Measurements from ENCODE around the gene RNASE11. TPM values are rescaled to one million over a fixed set of nuclear protein-coding genes. Genes with fewer than 3 reads are reported as not detected.

The RNASE11 gene
- total and polyA plus RNA-seq, 2 of the 4 experiments (the other 2 are of a cell fraction) = not detected

DNA sequence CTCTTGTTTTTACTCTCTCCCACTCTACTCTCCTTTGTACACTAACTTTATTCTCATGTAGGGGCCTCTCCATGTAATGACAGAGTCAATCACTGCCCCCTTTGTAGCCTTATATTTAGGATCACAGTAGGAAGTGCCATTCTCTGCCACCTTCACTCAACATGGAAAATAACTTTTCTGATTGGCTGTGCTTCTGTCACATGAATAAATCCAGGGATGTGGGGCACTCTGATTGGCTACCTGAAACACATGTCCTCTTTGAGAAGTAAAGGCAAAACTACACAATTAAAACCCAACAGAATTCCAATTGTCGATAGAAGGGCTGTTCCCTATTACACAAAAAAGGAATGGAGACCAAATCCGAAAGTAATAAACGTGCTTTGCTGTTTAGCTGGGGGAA is 26.8 kb downstream of the RNASE11 start, which contains the start of gene RNASE9:
Gene RNASE9 (minus strand): TSS at position 87 of the 400 bp plus-strand sequence.
- DNase-seq (no peak), ATAC-seq (ENCODE audit: low read depth) (no peak)
- Histone ChIP-seq H3K4me1 (ENCODE audit: control insufficient read depth, insufficient read depth, low read length) (no peaks in the 10 kb centered on the region), H3K9ac (ENCODE audit: low read depth, low read length) (no peak within 1 kb of the TSS), H2BK20ac (ENCODE audit: low read depth, low read length) (no peak within 1 kb of the TSS), H3K36me3 (ENCODE audit: control insufficient read depth, insufficient read depth, low read length) (no peaks in the 10 kb centered on the region), H3K23ac (ENCODE audit: low read depth, low read length) (no peak within 1 kb of the TSS), H3K14ac (replicated peaks; ENCODE audit: low read depth, low read length) (no peak within 1 kb of the TSS), H4K91ac (ENCODE audit: insufficient read depth, low read depth, low read length) (no peak within 1 kb of the TSS), H3K4me2 (ENCODE audit: low read depth, low read length) (no peak within 1 kb of the TSS), H4K5ac (ENCODE audit: low read depth, low read length) (no peak within 1 kb of the TSS), H3K4ac (ENCODE audit: low read depth, low read length) (no peak within 1 kb of the TSS), H2AK5ac (ENCODE audit: low read depth, low read length) (no peak within 1 kb of the TSS), H2AFZ (replicated peaks; ENCODE audit: low read length, poor library complexity) (no peak within 1 kb of the TSS), H3K79me1 (ENCODE audit: low read depth in 1 of 2, low read length in 2 of 2) (no peaks in the 10 kb centered on the region), H3K27me3 (ENCODE audit: control insufficient read depth, insufficient read depth, low read length) (no peaks in the 10 kb centered on the region), H2AK9ac (replicated peaks; ENCODE audit: low read depth, low read length, poor library complexity) (no peak within 1 kb of the TSS), H3K4me3 (ENCODE audit: insufficient read depth, low read depth, low read length) (no peak within 1 kb of the TSS), H2BK15ac (ENCODE audit: low read depth, low read length) (no peak within 1 kb of the TSS), H4K20me1 (ENCODE audit: insufficient read depth, low read length) (no peaks in the 10 kb centered on the region), H3K56ac (ENCODE audit: extremely low read depth, insufficient read depth, low read length) (no peak within 1 kb of the TSS), H2BK120ac (ENCODE audit: low read depth, low read length) (no peak within 1 kb of the TSS), H3K27ac (ENCODE audit: insufficient read depth, low read length) (no peak within 1 kb of the TSS), H2BK5ac (ENCODE audit: low read depth, low read length, poor library complexity, severe bottlenecking) (no peak within 1 kb of the TSS), H4K8ac (ENCODE audit: low read depth in 2 of 2, low read length in 2 of 2) (no peak within 1 kb of the TSS), H3K9me3 (ENCODE audit: control insufficient read depth, insufficient read depth, low read length) (no peaks in the 10 kb centered on the region), H3K9me1 (ENCODE audit: insufficient read depth, low read length) (no peaks in the 10 kb centered on the region), H3K18ac (ENCODE audit: low read depth, low read length) (no peak within 1 kb of the TSS)
- CTCF ChIA-PET = no interaction called here
- dilution Hi-C loops (cut with HindIII; ENCODE audit: low sequenced_read_pairs, unreplicated experiment) (no loop called here), intact Hi-C loops (cut with micrococcal nuclease) (no loop called here), in situ Hi-C loops (cut with MboI; ENCODE audit: low sequenced_read_pairs) (no loop called here)
- POLR2A ChIA-PET (ENCODE audit: unreplicated experiment) = no interaction called here
- no TSS peak for BruUV-seq (replicated peaks)
- no CpG with 5 or more reads among the region's 3 CpGs for WGBS, 2 experiments (ENCODE audit: extremely low coverage in 2 of 2, insufficient read length in 1 of 2)
- TF ChIP-seq, protein P1, sequence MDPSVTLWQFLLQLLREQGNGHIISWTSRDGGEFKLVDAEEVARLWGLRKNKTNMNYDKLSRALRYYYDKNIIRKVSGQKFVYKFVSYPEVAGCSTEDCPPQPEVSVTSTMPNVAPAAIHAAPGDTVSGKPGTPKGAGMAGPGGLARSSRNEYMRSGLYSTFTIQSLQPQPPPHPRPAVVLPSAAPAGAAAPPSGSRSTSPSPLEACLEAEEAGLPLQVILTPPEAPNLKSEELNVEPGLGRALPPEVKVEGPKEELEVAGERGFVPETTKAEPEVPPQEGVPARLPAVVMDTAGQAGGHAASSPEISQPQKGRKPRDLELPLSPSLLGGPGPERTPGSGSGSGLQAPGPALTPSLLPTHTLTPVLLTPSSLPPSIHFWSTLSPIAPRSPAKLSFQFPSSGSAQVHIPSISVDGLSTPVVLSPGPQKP (IDR thresholded peaks at IDR 0.05; ENCODE audit: borderline replicate concordance, low read depth, low read length) = no peak
- TF ChIP-seq NFE2L2 (IDR thresholded peaks at IDR 0.05; ENCODE audit: low read depth, low read length) (no peak), MXI1 (IDR thresholded peaks at IDR 0.05; ENCODE audit: borderline replicate concordance, low read depth, low read length) (no peak), MAFK (IDR thresholded peaks at IDR 0.05; ENCODE audit: low read depth, low read length) (no peak), RCOR1 (IDR thresholded peaks at IDR 0.05; ENCODE audit: insufficient replicate concordance, low read length) (no peak), USF2 (IDR thresholded peaks at IDR 0.05; ENCODE audit: low read depth, low read length) (no peak), CTCF (conservative IDR thresholded peaks at IDR 0.05; ENCODE audit: low read depth, low read length) (no peak), POLR2A (IDR thresholded peaks at IDR 0.05; ENCODE audit: low read depth, low read length) (no peak), RFX5 (IDR thresholded peaks at IDR 0.05; ENCODE audit: low read depth, low read length) (no peak), MAZ (IDR thresholded peaks at IDR 0.05; ENCODE audit: borderline replicate concordance, low read depth, low read length) (no peak)

Data from IMR-90 (cell line).